Fibroblast of mammary gland (primary cell): Measurements from ENCODE around the gene C11orf21.

Source experiments
- DNase-seq: peaks from one replicate; pipeline ENCODE4 v3.0.0-alpha.2; 2010; ENCODE audit warnings: low read depth
- H3K4me3 ChIP-seq: 2 replicates; pipeline ENCODE4 v1.5.1; 2011; ENCODE audit warnings: low read depth, mild to moderate bottlenecking, low read length, moderate library complexity; ENCODE audit not compliant: control insufficient read depth
- CTCF ChIP-seq: conservative IDR thresholded peaks from 2 replicates; pipeline ENCODE4 v1.5.1; 2011; ENCODE audit warnings: low read depth, low read length, inconsistent platforms; ENCODE audit not compliant: control insufficient read depth, insufficient read depth

Gene C11orf21

GRCh38 chr11:2312232-2313042 is 10.7 kb upstream of the C11orf21 start:
- peak; percentile 87 for DNase-seq
- H3K4me3 ChIP-seq, result no peak overlapping the region
- TF ChIP-seq CTCF, result peak; percentile 11

- H3K4me3 ChIP-seq, result no peak overlapping the region
- no peak for TF ChIP-seq CTCF
- DNase-seq, result no peak
These were observed 9.8 kb upstream of the C11orf21 start for GRCh38 chr11:2311353-2312133.

GRCh38 chr11:2310786-2311352 is 9.2 kb upstream of the C11orf21 start:
- no peak for TF ChIP-seq CTCF
- no peak for DNase-seq
- H3K4me3 ChIP-seq, result no peak overlapping the region

- no peak overlapping the region for H3K4me3 ChIP-seq
- TF ChIP-seq CTCF, result no peak
- no peak for DNase-seq
These were observed 8.5 kb upstream of the C11orf21 start for GRCh38 chr11:2310073-2310785.

- no peak overlapping the region for H3K4me3 ChIP-seq
- TF ChIP-seq CTCF, result no peak
- no peak for DNase-seq
These were observed 7.7 kb upstream of the C11orf21 start for GRCh38 chr11:2309251-2310072.

- no peak overlapping the region for H3K4me3 ChIP-seq
- no peak for DNase-seq
- no peak for TF ChIP-seq CTCF
These were observed 7.0 kb upstream of the C11orf21 start for GRCh38 chr11:2308713-2309112.
